Bronchial epithelial cell (primary cell): ENCODE measurements around the gene KRTAP20-4. TPM values are rescaled to one million over a fixed set of nuclear protein-coding genes. Genes with fewer than 3 reads are reported as not detected.

Experiments used
- DNase-seq: peaks from one replicate; pipeline ENCODE4 v3.0.0-alpha.2; 2010; ENCODE audit warnings: low read depth
- FAIRE-seq: peaks from 2 replicates; lab custom pipeline; 2011; peaks lifted over from hg19 to GRCh38; lab: Jason Lieb, UNC
- H3K27me3 ChIP-seq: 2 replicates; pipeline ENCODE4 v1.5.1; 2011; ENCODE audit warnings: low read length; ENCODE audit not compliant: control insufficient read depth, insufficient read depth
- H3K36me3 ChIP-seq: 2 replicates; pipeline ENCODE4 v1.5.1; 2011; ENCODE audit warnings: low read length; ENCODE audit not compliant: control insufficient read depth, insufficient read depth
- H3K4me3 ChIP-seq: 2 replicates; pipeline ENCODE4 v1.5.1; 2011; ENCODE audit warnings: mild to moderate bottlenecking, low read depth, low read length, control low read depth
- total RNA-seq: library from RNA; depleted of rRNA; stranded (reverse); fragments of >200 nt; gene quantifications from 2 replicates; pipeline ENCODE4 v1.2.1, GENCODE V29; 2014
- TF ChIP-seq, protein P1 (sequence below): IDR thresholded peaks from 2 replicates; pipeline ENCODE4 v1.5.1; 2011; ENCODE audit warnings: mild to moderate bottlenecking, moderate library complexity, low read length, control low read depth, inconsistent platforms; ENCODE audit not compliant: insufficient read depth, severe bottlenecking

The KRTAP20-4 gene
- not detected in 2 replicates for total RNA-seq

DNA sequence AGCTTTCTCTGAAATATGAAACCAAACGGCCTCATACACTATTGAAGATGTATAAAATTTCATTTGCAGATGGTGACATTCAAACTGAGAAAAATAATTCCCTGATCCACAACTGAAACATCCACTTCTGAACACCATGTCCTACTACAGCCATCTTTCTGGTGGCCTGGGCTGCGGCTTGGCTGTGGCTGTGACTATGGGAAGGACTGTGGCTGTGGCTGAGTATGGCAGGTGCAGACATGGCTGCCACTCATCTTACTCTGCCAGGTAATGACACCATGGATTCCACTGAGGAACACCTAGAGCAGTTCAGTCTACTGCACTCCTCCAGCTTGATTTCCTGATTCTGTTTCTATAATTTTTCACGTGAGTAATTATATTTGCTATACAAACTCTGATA is at the start of gene KRTAP20-4:
Gene KRTAP20-4 (plus strand): TSS at position 106 of the 400 bp plus-strand sequence.
- FAIRE-seq (no peak), DNase-seq (no peak)
- Histone ChIP-seq H3K27me3 (no peaks in the 10 kb centered on the region), H3K4me3 (no peak within 1 kb of the TSS), H3K36me3 (no peaks in the 10 kb centered on the region)
- TF ChIP-seq, protein P1, sequence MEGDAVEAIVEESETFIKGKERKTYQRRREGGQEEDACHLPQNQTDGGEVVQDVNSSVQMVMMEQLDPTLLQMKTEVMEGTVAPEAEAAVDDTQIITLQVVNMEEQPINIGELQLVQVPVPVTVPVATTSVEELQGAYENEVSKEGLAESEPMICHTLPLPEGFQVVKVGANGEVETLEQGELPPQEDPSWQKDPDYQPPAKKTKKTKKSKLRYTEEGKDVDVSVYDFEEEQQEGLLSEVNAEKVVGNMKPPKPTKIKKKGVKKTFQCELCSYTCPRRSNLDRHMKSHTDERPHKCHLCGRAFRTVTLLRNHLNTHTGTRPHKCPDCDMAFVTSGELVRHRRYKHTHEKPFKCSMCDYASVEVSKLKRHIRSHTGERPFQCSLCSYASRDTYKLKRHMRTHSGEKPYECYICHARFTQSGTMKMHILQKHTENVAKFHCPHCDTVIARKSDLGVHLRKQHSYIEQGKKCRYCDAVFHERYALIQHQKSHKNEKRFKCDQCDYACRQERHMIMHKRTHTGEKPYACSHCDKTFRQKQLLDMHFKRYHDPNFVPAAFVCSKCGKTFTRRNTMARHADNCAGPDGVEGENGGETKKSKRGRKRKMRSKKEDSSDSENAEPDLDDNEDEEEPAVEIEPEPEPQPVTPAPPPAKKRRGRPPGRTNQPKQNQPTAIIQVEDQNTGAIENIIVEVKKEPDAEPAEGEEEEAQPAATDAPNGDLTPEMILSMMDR, result no peak

DNA sequence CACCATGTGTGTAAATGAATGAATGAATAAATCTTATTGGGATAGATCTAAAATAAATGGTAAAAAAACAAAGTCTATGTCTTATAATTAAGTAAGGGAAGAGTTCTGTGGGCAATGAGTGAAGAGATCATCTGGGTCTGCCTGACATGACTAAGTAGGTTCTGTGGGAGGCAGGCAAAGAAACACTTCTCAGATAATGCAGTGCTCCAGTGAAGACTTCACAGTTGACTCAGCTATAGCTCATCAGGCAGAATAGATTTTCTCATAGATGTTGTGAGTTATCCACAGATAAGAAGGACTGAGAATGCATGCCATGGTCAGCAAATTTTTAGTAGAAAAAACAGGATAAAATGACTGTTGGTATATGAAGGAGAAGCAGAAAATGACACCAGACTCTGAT is 42.7 kb upstream of the KRTAP20-4 start:
- Histone ChIP-seq H3K36me3 (no peaks in the 10 kb centered on the region), H3K27me3 (no peaks in the 10 kb centered on the region), H3K4me3 (no peak overlapping the region)
- FAIRE-seq (no peak), DNase-seq (no peak)
- TF ChIP-seq, protein P1, result no peak

DNA sequence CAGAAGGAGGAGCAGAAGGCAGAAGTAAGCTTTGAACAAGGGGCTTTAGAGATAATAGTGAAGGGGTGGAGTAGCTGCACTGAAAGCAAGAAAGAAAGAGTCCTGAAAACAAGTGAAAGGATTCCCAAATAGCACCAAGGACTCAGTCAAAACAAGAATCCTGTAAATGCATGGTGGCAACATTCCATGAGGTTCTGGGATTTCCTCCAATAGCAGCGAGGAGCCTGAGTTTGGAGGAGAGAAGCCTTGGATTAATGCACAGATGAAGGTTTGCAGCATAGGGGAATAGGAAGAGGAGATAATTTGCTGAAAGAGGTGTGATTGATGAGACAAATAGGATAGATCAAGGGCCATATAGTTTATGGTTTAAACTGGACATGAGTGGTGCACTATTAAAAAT is 41.1 kb upstream of the KRTAP20-4 start:
- Histone ChIP-seq H3K36me3 (no peaks in the 10 kb centered on the region), H3K27me3 (no peaks in the 10 kb centered on the region), H3K4me3 (no peak overlapping the region)
- no peak for DNase-seq
- FAIRE-seq, result no peak
- TF ChIP-seq, protein P1, result no peak

DNA sequence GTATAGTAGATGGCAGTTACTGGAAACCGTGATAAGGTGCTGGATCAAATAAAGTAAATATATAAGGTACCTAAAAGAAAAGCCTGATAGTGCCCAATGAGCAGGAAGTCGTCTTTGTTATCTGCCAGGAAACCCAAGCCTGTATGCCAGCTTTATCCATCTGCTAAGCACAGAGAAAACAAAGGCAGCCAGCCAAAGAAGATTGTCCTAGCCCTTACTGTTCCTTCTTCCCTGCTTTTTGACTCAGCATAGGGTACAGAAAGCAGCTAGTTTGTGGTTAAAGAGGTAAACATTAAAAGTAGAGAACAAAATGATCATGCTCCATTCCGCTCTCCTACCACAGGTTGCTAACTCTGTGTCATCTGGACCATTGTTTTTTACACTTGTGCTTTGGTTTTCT is 40.3 kb upstream of the KRTAP20-4 start:
- H3K36me3 ChIP-seq, result no peaks in the 10 kb centered on the region
- TF ChIP-seq, protein P1, result no peak
- no peak overlapping the region for H3K4me3 ChIP-seq
- no peaks in the 10 kb centered on the region for H3K27me3 ChIP-seq
- DNase-seq (no peak), FAIRE-seq (no peak)

DNA sequence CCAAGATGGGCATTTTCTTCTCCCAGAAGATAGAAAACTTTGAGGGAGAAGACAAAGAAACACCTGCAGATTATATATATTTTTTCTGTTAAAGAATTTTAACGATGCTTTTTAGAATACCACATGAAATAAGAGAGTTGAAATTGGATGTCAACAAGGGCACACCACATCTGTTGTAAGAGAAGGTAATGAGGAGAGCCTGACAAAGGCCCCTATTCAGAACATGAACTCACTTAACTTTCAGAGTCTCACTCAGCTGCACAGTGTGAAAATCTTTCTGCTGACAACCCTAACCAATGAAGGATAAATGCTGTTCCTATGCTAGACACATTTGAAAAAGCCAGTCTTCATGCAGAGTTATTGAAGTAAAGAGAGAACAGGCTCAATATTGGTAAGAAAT is 37.6 kb upstream of the KRTAP20-4 start:
- no peak for DNase-seq
- Histone ChIP-seq H3K4me3 (no peak overlapping the region), H3K27me3 (no peaks in the 10 kb centered on the region), H3K36me3 (no peaks in the 10 kb centered on the region)
- TF ChIP-seq, protein P1, result no peak
- FAIRE-seq, result no peak

DNA sequence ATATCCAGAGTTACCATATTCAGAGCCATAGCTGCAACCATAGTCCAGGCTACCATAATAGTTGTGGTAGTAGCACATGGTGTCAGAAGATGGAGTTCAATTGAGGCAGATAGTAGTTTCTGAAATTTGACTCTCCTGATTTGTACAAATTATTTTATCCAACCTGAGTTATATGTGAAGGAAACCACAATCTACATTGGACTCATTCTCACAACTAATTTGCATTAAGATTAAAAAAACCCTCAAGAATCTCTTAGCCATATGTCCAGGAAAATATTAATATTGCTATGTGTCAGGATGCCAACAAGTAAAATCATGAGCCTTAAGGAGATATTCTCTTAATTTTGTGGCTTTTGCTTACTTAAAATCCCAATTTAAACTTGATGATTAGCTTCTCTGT is 30.1 kb upstream of the KRTAP20-4 start, which contains the start of gene KRTAP22-2:
Gene KRTAP22-2 (minus strand): TSS at position 101 of the 400 bp plus-strand sequence.
- TF ChIP-seq, protein P1, result no peak
- no peak within 1 kb of the TSS for H3K4me3 ChIP-seq
- FAIRE-seq (no peak), DNase-seq (no peak)
- no peaks in the 10 kb centered on the region for H3K36me3 ChIP-seq
- H3K27me3 ChIP-seq, result no peaks in the 10 kb centered on the region
